Measurements from ENCODE around the gene NBEA.
"Not testable (repeated sequence)": the region's sequence is repeated elsewhere in the genome, so short reads cannot be mapped to it uniquely, and the experiment has no call there.

The NBEA gene

DNA sequence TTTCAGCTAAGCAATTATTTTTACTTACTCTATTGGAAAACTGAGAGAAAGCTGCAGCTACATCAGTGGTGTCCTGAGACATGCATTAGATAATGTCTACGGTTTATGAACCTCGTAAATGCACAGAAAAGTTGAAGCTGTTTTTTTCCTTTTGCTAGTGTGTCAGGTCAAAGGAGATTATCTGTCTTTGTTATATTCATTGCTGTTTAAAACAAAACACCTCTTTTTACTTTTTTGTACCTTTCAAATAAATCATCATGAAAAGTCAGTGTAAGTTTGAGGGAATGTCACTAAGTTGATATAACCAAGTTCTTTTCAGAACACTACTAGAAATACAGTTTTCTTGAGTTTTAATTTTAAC is 2.2 kb downstream of the NBEA start:
- TF ChIP-seq, protein P1, sequence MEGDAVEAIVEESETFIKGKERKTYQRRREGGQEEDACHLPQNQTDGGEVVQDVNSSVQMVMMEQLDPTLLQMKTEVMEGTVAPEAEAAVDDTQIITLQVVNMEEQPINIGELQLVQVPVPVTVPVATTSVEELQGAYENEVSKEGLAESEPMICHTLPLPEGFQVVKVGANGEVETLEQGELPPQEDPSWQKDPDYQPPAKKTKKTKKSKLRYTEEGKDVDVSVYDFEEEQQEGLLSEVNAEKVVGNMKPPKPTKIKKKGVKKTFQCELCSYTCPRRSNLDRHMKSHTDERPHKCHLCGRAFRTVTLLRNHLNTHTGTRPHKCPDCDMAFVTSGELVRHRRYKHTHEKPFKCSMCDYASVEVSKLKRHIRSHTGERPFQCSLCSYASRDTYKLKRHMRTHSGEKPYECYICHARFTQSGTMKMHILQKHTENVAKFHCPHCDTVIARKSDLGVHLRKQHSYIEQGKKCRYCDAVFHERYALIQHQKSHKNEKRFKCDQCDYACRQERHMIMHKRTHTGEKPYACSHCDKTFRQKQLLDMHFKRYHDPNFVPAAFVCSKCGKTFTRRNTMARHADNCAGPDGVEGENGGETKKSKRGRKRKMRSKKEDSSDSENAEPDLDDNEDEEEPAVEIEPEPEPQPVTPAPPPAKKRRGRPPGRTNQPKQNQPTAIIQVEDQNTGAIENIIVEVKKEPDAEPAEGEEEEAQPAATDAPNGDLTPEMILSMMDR (IDR thresholded peaks at IDR 0.05; ENCODE audit: low read depth, low read length) = no peak
- in situ Hi-C loops (cut with HindIII; ENCODE audit: low sequenced_read_pairs) = no loop called here
- DNase-seq (ENCODE audit: low read depth, low spot score) = no peak
- H3K4me3 ChIP-seq (ENCODE audit: low read depth, low read length) = no peak overlapping the region

DNA sequence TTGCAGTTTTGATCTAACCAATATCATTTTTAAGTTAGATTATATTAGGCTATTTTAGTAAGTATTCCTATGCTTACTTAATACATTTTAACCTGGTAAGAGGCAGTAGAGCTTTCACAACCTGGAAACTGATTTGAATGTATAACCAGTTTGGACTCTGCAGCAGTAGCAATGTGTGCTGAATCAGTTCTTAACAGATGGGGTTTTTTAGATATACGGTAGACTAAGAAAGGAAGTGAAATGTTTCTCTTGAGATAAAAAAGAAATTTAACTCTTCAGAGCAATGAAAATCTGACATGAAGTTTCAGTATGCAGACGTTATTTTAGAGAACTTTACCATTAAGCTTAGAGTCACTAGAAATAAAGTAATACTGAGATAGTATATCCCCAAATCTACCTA is 2.7 kb downstream of the NBEA start:
- in situ Hi-C loops (cut with HindIII; ENCODE audit: low sequenced_read_pairs) = no loop called here
- DNase-seq (ENCODE audit: low read depth, low spot score) = no peak
- TF ChIP-seq, protein P1 (IDR thresholded peaks at IDR 0.05; ENCODE audit: low read depth, low read length) = no peak
- no peak overlapping the region for H3K4me3 ChIP-seq (ENCODE audit: low read depth, low read length)

DNA sequence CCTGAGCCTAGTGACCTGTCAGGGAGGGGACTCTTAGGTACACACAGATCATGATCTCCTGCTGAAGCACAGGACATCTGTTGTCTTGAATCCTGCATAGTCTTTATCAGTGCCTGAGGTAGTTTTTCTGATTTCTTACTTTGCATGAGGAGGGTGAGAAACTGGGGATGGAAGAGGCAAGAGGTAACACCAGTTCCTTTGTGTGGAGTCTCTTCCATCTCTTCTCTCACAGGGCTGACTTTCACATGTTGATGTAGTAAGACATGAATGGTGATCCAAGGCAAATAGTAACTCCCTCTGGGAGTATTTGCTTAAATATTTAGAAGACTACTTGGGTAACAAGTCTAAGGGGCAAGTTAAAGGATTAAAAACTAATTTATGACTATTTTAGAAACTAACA is 9.5 kb downstream of the NBEA start:
- no peak for DNase-seq (ENCODE audit: low read depth, low spot score)
- TF ChIP-seq, protein P1 (IDR thresholded peaks at IDR 0.05; ENCODE audit: low read depth, low read length) = no peak
- in situ Hi-C loops (cut with HindIII; ENCODE audit: low sequenced_read_pairs) = no loop called here
- H3K4me3 ChIP-seq (ENCODE audit: low read depth, low read length) = no peak overlapping the region

DNA sequence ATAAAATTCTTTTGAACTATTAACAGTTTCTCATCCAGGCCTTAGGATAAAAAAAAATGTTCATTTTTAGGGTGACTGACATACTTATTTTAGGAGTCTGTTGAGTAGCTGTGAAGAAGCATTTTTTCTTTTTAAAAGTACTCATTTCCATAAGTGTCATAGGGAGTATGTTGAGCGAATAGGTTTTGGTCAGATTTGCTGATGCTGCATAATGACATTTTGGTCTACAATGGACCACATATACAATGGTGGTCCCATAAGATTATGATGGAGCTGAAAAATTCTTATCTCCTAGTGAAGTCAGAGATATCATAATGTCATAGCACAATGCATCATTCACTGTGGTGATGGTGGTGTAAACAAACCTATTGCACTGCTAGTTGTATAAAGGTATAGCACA is 17.4 kb downstream of the NBEA start:
- no peak overlapping the region for H3K4me3 ChIP-seq (ENCODE audit: low read depth, low read length)
- no peak for DNase-seq (ENCODE audit: low read depth, low spot score)
- in situ Hi-C loops (cut with HindIII; ENCODE audit: low sequenced_read_pairs) = no loop called here
- TF ChIP-seq, protein P1 (IDR thresholded peaks at IDR 0.05; ENCODE audit: low read depth, low read length) = no peak

GRCh38 chr13:34964558-34964957 is 22.5 kb downstream of the NBEA start:
- TF ChIP-seq, protein P1 (IDR thresholded peaks at IDR 0.05; ENCODE audit: low read depth, low read length) = no peak
- no peak for DNase-seq (ENCODE audit: low read depth, low spot score)
- in situ Hi-C loops (cut with HindIII; ENCODE audit: low sequenced_read_pairs) = no loop called here
- H3K4me3 ChIP-seq (ENCODE audit: low read depth, low read length) = no peak overlapping the region

DNA sequence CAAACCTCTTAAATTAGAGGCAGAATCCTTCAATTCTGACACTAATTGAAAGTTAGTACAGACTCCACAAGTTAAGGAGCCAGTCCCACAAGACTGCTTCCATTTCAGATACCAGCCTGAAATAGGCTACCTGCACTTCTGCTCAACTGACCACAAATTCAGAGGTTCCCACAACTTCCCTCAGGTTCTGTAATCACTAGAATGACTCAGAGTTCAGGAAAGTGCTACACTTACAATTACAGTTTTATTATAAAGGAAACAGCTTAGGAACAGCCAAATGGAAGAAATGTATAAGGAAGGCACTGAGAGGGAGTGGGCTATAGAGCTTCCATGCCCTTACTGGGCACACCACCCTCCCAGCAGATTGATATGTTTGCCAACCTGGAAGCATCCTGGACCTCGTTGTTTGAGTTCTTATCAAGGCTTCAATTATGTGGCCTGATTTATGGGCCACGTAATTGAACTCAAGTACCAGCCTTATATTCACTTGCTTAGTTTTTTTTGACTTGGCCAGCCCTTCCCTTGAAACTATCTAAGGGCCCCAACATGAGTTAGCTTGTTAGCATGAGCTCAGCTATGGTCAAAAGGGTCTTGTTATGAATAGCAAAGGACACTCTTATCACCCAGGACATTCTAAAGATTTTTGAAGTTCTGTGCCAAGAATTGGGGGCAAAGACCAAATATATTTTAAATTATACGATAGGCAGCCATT is 25.9 kb downstream of the NBEA start:
- TF ChIP-seq, protein P1 (IDR thresholded peaks at IDR 0.05; ENCODE audit: low read depth, low read length) = no peak
- DNase-seq (ENCODE audit: low read depth, low spot score) = peak; percentile 37
- in situ Hi-C loops (cut with HindIII; ENCODE audit: low sequenced_read_pairs) = no loop called here
- no peak overlapping the region for H3K4me3 ChIP-seq (ENCODE audit: low read depth, low read length)

DNA sequence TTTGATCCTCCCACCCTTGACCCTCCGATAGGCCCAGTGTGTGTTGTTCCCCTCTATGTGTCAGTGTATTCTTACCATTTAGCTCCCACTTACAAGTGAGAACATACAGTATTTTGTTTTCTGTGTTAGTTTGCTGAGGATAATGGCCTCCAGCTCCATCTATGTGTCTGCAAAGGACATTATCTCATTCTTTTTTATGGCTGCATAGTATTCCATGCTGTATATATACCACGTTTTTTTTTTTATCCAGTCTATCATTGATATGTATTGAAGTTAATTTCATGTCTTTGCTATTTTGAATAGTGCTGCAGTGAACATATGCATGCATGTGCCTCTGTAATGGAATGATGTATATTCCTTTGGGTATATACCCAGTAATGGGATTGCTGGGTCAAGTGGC is 27.5 kb downstream of the NBEA start:
- in situ Hi-C loops (cut with HindIII; ENCODE audit: low sequenced_read_pairs); H3K4me3 ChIP-seq (ENCODE audit: low read depth, low read length); DNase-seq (ENCODE audit: low read depth, low spot score): not testable (repeated sequence)
